K562 (cell line): ENCODE data around the gene SLC22A23. TPM values are rescaled to one million over a fixed set of nuclear protein-coding genes. Genes with fewer than 3 reads are reported as not detected.
A peak's percentile ranks its signal among the peaks of the same experiment; 100 is the strongest.

Source experiments
- ARID2 ChIP-seq: fragments of 450-650 bp; IDR thresholded peaks from 2 replicates; pipeline ENCODE4 v1.6.1; 2017; ENCODE audit warnings: antibody characterized with exemption, mild to moderate bottlenecking
- ARNT ChIP-seq, 2 experiments: fragments of 450-650 bp; IDR thresholded peaks; 2 replicates each; pipeline ENCODE4 v1.6.1; 2016; ENCODE audit warnings: mild to moderate bottlenecking in 1 of 2
- BACH1 ChIP-seq: fragments of 200-800 bp; sonication (Bioruptor generic); IDR thresholded peaks from 2 replicates; pipeline ENCODE4 v1.6.1; 2016; ENCODE audit warnings: missing genetic modification characterization, missing compliant biosample characterization
- CGGBP1 ChIP-seq: fragments of 250-450 bp; sonication (Bioruptor Pico); IDR thresholded peaks from 2 replicates; pipeline ENCODE4 v1.9.0; 2021; ENCODE audit warnings: mild to moderate bottlenecking
- CXXC5 ChIP-seq: fragments of 250-450 bp; sonication (Bioruptor Pico); IDR thresholded peaks from 2 replicates; pipeline ENCODE4 v1.8.0; 2022; ENCODE audit warnings: inconsistent platforms, mild to moderate bottlenecking, moderate library complexity
- ELF1 ChIP-seq: fragments of 200-800 bp; sonication (Bioruptor generic); IDR thresholded peaks from 2 replicates; pipeline ENCODE4 v1.6.1; 2016; ENCODE audit warnings: missing genetic modification characterization, missing compliant biosample characterization
- MAFG ChIP-seq: fragments of 450-650 bp; conservative IDR thresholded peaks from 2 replicates; pipeline ENCODE4 v1.6.1; 2016; ENCODE audit warnings: missing genetic modification characterization, missing compliant biosample characterization
- MLLT1 ChIP-seq, 2 experiments: fragments of 450-650 bp; IDR thresholded peaks; 2 replicates each; pipeline ENCODE4 v1.6.1; 2016
- MXD1 ChIP-seq: fragments of 250-450 bp; sonication (Bioruptor Pico); IDR thresholded peaks from 2 replicates; pipeline ENCODE4 v1.8.0; 2021; ENCODE audit warnings: borderline replicate concordance, mild to moderate bottlenecking, moderate library complexity; ENCODE audit not compliant: poor library complexity, severe bottlenecking
- PPARD ChIP-seq: fragments of 250-450 bp; sonication (Bioruptor Pico); IDR thresholded peaks from 2 replicates; pipeline ENCODE4 v1.8.0; 2022; ENCODE audit warnings: inconsistent platforms, mild to moderate bottlenecking, moderate library complexity
- PURB ChIP-seq: sonication (generic); formaldehyde crosslinking; IDR thresholded peaks from 2 replicates; pipeline ENCODE4 v1.9.0; 2021; ENCODE audit warnings: low read depth, mild to moderate bottlenecking, missing genetic modification reagents
- SMARCA4 ChIP-seq: fragments of 450-650 bp; IDR thresholded peaks from 2 replicates; pipeline ENCODE4 v1.6.1; 2016
- SP2 ChIP-seq: IDR thresholded peaks from 2 replicates; pipeline ENCODE4 v1.6.1; 2011; ENCODE audit warnings: mild to moderate bottlenecking, low read depth, low read length, moderate library complexity; ENCODE audit not compliant: poor library complexity, severe bottlenecking; ENCODE audit errors: extremely low read depth
- SRF ChIP-seq, 2 experiments: fragments of 250-450, 450-650 bp in 1 of 2; sonication (Bioruptor Pico) in 1 of 2; sonication (generic) in 1 of 2; formaldehyde crosslinking; IDR thresholded peaks; 2 replicates each; pipeline versions ENCODE4 v1.5.0 to v1.5.1; 2020 to 2022; ENCODE audit warnings: mild to moderate bottlenecking in 1 of 2, missing genetic modification reagents in 1 of 2
- TAF1 ChIP-seq: IDR thresholded peaks from 2 replicates; pipeline ENCODE4 v1.6.1; 2011; ENCODE audit warnings: mild to moderate bottlenecking, low read length, moderate library complexity; ENCODE audit not compliant: insufficient read depth, control insufficient read depth, severe bottlenecking; ENCODE audit errors: extremely low read depth
- TBL1XR1 ChIP-seq, 2 experiments: IDR thresholded peaks; 2 replicates each; pipeline ENCODE4 v1.6.1; 2012; ENCODE audit warnings: improper control_type of control experiment in 2 of 2, low read length in 2 of 2, mild to moderate bottlenecking in 1 of 2
- ZSCAN29 ChIP-seq: fragments of 450-650 bp; IDR thresholded peaks from 2 replicates; pipeline ENCODE4 v1.6.1; 2017
- polyA plus RNA-seq, 8 experiments: library from polyadenylated mRNA; depleted of rRNA in 4 of 8; stranded (reverse) in 5 of 8; unstranded in 3 of 8; fragments of >200 nt; fragmentation: Nextera tagmentation in 2 of 8; fragmentation: Illumina TruSeq in 1 of 8; extraction: Ambion mirVana in 2 of 8; extraction: Trizol in 1 of 8; gene quantifications; 2 replicates each; pipeline versions ENCODE4 v1.2.1 to v1.2.3, GENCODE V29; 2011 to 2014; ENCODE audit warnings: inconsistent platforms in 1 of 8, missing spikeins in 1 of 8
- total RNA-seq, 7 experiments: library from RNA; depleted of rRNA in 6 of 7; stranded (reverse); fragments of >200 nt in 6 of 7; fragmentation: Illumina TruSeq in 2 of 7; extraction: Trizol in 2 of 7; gene quantifications; 2 replicates each; pipeline versions ENCODE4 v1.2.1 to v1.2.3, GENCODE V29; 2011 to 2021; ENCODE audit warnings: low replicate concordance in 1 of 7
- TF ChIP-seq, protein P1 (sequence below), 2 experiments: fragments of 450-650 bp in 1 of 2; sonication (generic) in 1 of 2; formaldehyde crosslinking in 1 of 2; IDR thresholded peaks in 1 of 2; conservative IDR thresholded peaks in 1 of 2; 2 replicates each; pipeline versions ENCODE4 v1.6.1 to v1.8.1; 2016 to 2023; ENCODE audit warnings: mild to moderate bottlenecking in 2 of 2, moderate library complexity in 2 of 2, inconsistent platforms in 1 of 2, missing genetic modification reagents in 1 of 2
- TF ChIP-seq, protein P2 (sequence below): IDR thresholded peaks from 2 replicates; pipeline ENCODE4 v1.6.1; 2011; ENCODE audit not compliant: insufficient read length; ENCODE audit errors: extremely low read depth
- TF ChIP-seq, protein P3 (sequence below): sonication (generic); formaldehyde crosslinking; IDR thresholded peaks from 2 replicates; pipeline ENCODE4 v1.8.1; 2023; ENCODE audit warnings: mild to moderate bottlenecking, missing genetic modification reagents

SLC22A23 gene
- total and polyA plus RNA-seq, 9 of the 15 experiments (the other 6 are each of a cell fraction or from before 2014, with no cell fraction given) = 0.30 to 8.7 (median 2.5) TPM

- TF ChIP-seq CXXC5 (CRISPR knock-in tag) (0 out of 2 replicates have a peak, but pooled peaks have one; percentile 22), SMARCA4 (no peak), CGGBP1 (CRISPR knock-in tag) (no peak), ARNT (IDR thresholded peaks at IDR 0.05) (0 out of 4 replicates have a peak, but pooled peaks of 1 of the 2 experiments have one; percentile 29), MAFG (tag) (no peak), TAF1 (no peak), PURB (no peak), SRF (CRISPR knock-in tag; IDR thresholded peaks at IDR 0.05) (peak in 1 of 2 experiments; percentile 81; a peak in 2 of 4 replicates), ELF1 (tag) (no peak), PPARD (CRISPR knock-in tag) (no peak), BACH1 (no peak), SP2 (no peak), MXD1 (CRISPR knock-in tag) (no peak), ARID2 (no peak), ZSCAN29 (no peak), TBL1XR1 (IDR thresholded peaks at IDR 0.05; ENCODE audit: low read length in 2 of 2) (0 out of 4 replicates have a peak, but pooled peaks of 1 of the 2 experiments have one; percentile 24), MLLT1 (IDR thresholded peaks at IDR 0.05) (0 out of 4 replicates have a peak, but pooled peaks of 1 of the 2 experiments have one; percentile 36)
- TF ChIP-seq, protein P1, sequence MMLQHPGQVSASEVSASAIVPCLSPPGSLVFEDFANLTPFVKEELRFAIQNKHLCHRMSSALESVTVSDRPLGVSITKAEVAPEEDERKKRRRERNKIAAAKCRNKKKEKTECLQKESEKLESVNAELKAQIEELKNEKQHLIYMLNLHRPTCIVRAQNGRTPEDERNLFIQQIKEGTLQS (IDR thresholded peaks at IDR 0.05) = peak; percentile 72
- TF ChIP-seq, protein P1 (CRISPR knock-in tag; conservative IDR thresholded peaks at IDR 0.05) = no peak
- TF ChIP-seq, protein P2, sequence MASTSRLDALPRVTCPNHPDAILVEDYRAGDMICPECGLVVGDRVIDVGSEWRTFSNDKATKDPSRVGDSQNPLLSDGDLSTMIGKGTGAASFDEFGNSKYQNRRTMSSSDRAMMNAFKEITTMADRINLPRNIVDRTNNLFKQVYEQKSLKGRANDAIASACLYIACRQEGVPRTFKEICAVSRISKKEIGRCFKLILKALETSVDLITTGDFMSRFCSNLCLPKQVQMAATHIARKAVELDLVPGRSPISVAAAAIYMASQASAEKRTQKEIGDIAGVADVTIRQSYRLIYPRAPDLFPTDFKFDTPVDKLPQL = no peak
- TF ChIP-seq, protein P3, sequence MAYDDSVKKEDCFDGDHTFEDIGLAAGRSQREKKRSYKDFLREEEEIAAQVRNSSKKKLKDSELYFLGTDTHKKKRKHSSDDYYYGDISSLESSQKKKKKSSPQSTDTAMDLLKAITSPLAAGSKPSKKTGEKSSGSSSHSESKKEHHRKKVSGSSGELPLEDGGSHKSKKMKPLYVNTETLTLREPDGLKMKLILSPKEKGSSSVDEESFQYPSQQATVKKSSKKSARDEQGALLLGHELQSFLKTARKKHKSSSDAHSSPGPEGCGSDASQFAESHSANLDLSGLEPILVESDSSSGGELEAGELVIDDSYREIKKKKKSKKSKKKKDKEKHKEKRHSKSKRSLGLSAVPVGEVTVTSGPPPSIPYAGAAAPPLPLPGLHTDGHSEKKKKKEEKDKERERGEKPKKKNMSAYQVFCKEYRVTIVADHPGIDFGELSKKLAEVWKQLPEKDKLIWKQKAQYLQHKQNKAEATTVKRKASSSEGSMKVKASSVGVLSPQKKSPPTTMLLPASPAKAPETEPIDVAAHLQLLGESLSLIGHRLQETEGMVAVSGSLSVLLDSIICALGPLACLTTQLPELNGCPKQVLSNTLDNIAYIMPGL = no peak
These were observed 74.2 kb downstream of the SLC22A23 start (continued) for GRCh38 chr6:3382326-3383279.
